ENCODE data around the gene TRIM59.

DNA sequence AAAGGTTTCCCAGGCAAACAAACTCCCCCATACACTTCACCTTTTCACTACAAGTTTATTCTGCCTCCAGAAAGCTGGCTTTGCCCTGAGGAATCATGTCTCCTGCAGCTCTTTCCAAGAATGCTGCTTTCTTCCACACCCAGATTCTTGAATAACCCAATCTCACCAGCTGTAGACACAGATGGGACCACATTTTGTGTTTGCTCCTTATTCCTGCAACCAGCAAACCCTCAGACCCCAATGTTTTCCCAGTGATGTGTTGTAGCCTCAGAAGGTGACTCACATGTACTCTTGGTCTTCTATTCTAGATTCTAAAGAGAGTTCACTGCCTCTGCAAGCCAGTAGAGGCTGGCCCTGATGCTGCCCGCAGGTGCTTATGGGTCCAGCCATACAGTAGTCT lies 23.6 kb upstream of the TRIM59 start:
- TF ChIP-seq CTCF (conservative IDR thresholded peaks at IDR 0.05; ENCODE audit: low read depth, low read length) = no peak
- TF ChIP-seq POLR2A (IDR thresholded peaks at IDR 0.05; ENCODE audit: low read depth, low read length) = no peak
- TF ChIP-seq RFX5 (IDR thresholded peaks at IDR 0.05; ENCODE audit: low read depth, low read length) = no peak
- no peak for TF ChIP-seq BHLHE40 (IDR thresholded peaks at IDR 0.05; ENCODE audit: low read depth, low read length)
- no peak for TF ChIP-seq CEBPB (IDR thresholded peaks at IDR 0.05; ENCODE audit: low read depth, low read length)
- TF ChIP-seq NFE2L2 (IDR thresholded peaks at IDR 0.05; ENCODE audit: low read depth, low read length) = no peak
- TF ChIP-seq RCOR1 (IDR thresholded peaks at IDR 0.05; ENCODE audit: insufficient replicate concordance, low read length) = no peak
- TF ChIP-seq, protein P1, sequence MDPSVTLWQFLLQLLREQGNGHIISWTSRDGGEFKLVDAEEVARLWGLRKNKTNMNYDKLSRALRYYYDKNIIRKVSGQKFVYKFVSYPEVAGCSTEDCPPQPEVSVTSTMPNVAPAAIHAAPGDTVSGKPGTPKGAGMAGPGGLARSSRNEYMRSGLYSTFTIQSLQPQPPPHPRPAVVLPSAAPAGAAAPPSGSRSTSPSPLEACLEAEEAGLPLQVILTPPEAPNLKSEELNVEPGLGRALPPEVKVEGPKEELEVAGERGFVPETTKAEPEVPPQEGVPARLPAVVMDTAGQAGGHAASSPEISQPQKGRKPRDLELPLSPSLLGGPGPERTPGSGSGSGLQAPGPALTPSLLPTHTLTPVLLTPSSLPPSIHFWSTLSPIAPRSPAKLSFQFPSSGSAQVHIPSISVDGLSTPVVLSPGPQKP (IDR thresholded peaks at IDR 0.05; ENCODE audit: borderline replicate concordance, low read depth, low read length) = no peak
- no peak for TF ChIP-seq SMC3 (IDR thresholded peaks at IDR 0.05; ENCODE audit: low read depth, low read length)
- no peak for TF ChIP-seq MAZ (IDR thresholded peaks at IDR 0.05; ENCODE audit: borderline replicate concordance, low read depth, low read length)
- TF ChIP-seq MXI1 (IDR thresholded peaks at IDR 0.05; ENCODE audit: borderline replicate concordance, low read depth, low read length) = no peak
- no peak for TF ChIP-seq RAD21 (IDR thresholded peaks at IDR 0.05; ENCODE audit: low read length)
- TF ChIP-seq USF2 (IDR thresholded peaks at IDR 0.05; ENCODE audit: low read depth, low read length) = no peak
